Hepatocyte (in vitro differentiated cells): ENCODE measurements around the gene CDH15. TPM values are rescaled to one million over a fixed set of nuclear protein-coding genes. Genes with fewer than 3 reads are reported as not detected.

ENCODE experiments used
- DNase-seq: peaks from one replicate; pipeline ENCODE4 v3.0.0-alpha.2; 2016; ENCODE audit warnings: low spot score
- H2AFZ ChIP-seq: fragments of 200-600 bp; sonication (generic); 2 replicates; pipeline ENCODE4 v1.6.0; 2016; ENCODE audit warnings: antibody characterized with exemption, mild to moderate bottlenecking
- H3K27ac ChIP-seq: fragments of 200-600 bp; sonication (generic); 2 replicates; pipeline ENCODE4 v1.5.1; 2016; ENCODE audit warnings: mild to moderate bottlenecking
- H3K27me3 ChIP-seq: fragments of 200-600 bp; sonication (generic); 2 replicates; pipeline ENCODE4 v1.6.1; 2016
- H3K36me3 ChIP-seq: fragments of 200-600 bp; sonication (generic); replicated peaks from 2 replicates; pipeline ENCODE4 v1.5.1; 2016; ENCODE audit warnings: low read depth; ENCODE audit not compliant: insufficient read depth
- H3K4me1 ChIP-seq: fragments of 200-600 bp; sonication (generic); 2 replicates; pipeline ENCODE4 v1.5.1; 2016; ENCODE audit warnings: mild to moderate bottlenecking, moderate library complexity; ENCODE audit not compliant: insufficient read depth
- H3K4me2 ChIP-seq: fragments of 200-600 bp; sonication (generic); 2 replicates; pipeline ENCODE4 v1.6.0; 2016
- H3K4me3 ChIP-seq: fragments of 200-600 bp; sonication (generic); 2 replicates; pipeline ENCODE4 v1.5.1; 2016; ENCODE audit warnings: mild to moderate bottlenecking
- H3K79me2 ChIP-seq: fragments of 200-600 bp; sonication (generic); 2 replicates; pipeline ENCODE4 v1.6.0; 2017; ENCODE audit warnings: mild to moderate bottlenecking
- H3K9me2 ChIP-seq: fragments of 200-600 bp; sonication (generic); replicated peaks from 2 replicates; pipeline ENCODE4 v1.6.0; 2017; ENCODE audit warnings: mild to moderate bottlenecking; ENCODE audit not compliant: insufficient read depth
- H3K9me3 ChIP-seq: fragments of 200-600 bp; sonication (generic); 2 replicates; pipeline ENCODE4 v1.5.1; 2016; ENCODE audit warnings: low read depth, mild to moderate bottlenecking
- H4K20me1 ChIP-seq: fragments of 200-600 bp; sonication (generic); 2 replicates; pipeline ENCODE4 v1.6.0; 2016; ENCODE audit warnings: mild to moderate bottlenecking; ENCODE audit not compliant: insufficient read depth, poor library complexity, severe bottlenecking
- EZH2 ChIP-seq: fragments of 200-600 bp; sonication (generic); IDR thresholded peaks from 2 replicates; pipeline ENCODE4 v1.6.1; 2016; ENCODE audit warnings: antibody characterized with exemption, mild to moderate bottlenecking, borderline replicate concordance
- EZH2phosphoT487 ChIP-seq: fragments of 200-600 bp; sonication (generic); IDR thresholded peaks from one replicate; pipeline ENCODE4 v1.6.1; 2018; ENCODE audit warnings: antibody characterized with exemption, mild to moderate bottlenecking, low read depth, moderate library complexity; ENCODE audit not compliant: unreplicated experiment, severe bottlenecking
- WGBS: methylation state at CpG from one replicate; pipeline ENCODE4 v1.1.6; 2016; ENCODE audit warnings: low lambda C conversion rate; ENCODE audit errors: missing lambda C conversion rate; 5-methylcytosine and 5-hydroxymethylcytosine counted together
- polyA plus RNA-seq: library from polyadenylated mRNA; unstranded; fragments of >200 nt; fragmentation: Nextera tagmentation; extraction: Ambion mirVana; gene quantifications from 2 replicates; pipeline ENCODE4 v1.2.1, GENCODE V29; 2016
- total RNA-seq: library from RNA; depleted of rRNA; stranded (reverse); fragments of >200 nt; gene quantifications from 2 replicates; pipeline ENCODE4 v1.2.3, GENCODE V29; 2014
- TF ChIP-seq, protein P1 (sequence below): fragments of 200-600 bp; sonication (generic); IDR thresholded peaks from 2 replicates; pipeline ENCODE4 v1.5.1; 2016; ENCODE audit warnings: antibody characterized with exemption, mild to moderate bottlenecking; ENCODE audit not compliant: poor library complexity

Gene CDH15
- total and polyA plus RNA-seq, 2 experiments from 2014 or later: 0.13 to 0.47 TPM

DNA sequence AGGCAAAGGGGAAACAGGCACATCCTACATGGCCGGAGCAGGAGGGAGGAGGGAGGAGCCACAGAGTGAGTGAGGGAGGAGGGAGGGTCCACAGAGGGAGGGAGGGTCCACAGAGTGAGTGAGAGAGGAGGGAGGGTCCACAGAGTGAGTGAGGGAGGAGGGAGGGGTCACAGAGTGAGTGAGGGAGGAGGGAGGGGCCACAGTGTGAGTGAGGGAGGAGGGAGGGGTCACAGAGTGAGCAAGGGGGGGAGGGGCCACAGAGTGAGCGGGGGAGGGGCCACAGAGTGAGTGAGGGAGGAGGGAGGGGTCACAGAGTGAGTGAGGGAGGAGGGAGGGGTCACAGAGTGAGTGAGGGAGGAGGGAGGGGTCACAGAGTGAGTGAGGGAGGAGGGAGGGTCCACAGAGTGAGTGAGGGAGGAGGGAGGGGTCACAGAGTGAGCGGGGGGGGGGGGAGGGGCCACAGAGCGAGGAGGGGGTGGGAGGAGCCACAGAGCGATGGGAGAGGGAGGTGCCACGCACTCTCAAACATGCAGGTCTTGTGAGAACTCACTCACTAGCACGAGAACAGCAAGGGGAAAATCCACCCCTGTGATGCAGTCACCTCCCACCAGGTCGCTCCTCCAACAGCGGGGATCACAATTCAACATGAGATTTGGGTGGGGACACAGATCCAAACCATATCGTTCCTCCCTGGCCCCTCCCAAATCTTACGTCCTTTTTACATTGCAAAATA lies 24.3 kb upstream of the CDH15 start:
- no peaks in the 10 kb centered on the region for H3K36me3 ChIP-seq
- TF ChIP-seq, protein P1, sequence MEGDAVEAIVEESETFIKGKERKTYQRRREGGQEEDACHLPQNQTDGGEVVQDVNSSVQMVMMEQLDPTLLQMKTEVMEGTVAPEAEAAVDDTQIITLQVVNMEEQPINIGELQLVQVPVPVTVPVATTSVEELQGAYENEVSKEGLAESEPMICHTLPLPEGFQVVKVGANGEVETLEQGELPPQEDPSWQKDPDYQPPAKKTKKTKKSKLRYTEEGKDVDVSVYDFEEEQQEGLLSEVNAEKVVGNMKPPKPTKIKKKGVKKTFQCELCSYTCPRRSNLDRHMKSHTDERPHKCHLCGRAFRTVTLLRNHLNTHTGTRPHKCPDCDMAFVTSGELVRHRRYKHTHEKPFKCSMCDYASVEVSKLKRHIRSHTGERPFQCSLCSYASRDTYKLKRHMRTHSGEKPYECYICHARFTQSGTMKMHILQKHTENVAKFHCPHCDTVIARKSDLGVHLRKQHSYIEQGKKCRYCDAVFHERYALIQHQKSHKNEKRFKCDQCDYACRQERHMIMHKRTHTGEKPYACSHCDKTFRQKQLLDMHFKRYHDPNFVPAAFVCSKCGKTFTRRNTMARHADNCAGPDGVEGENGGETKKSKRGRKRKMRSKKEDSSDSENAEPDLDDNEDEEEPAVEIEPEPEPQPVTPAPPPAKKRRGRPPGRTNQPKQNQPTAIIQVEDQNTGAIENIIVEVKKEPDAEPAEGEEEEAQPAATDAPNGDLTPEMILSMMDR: no peak
- TF ChIP-seq EZH2: no peak
- no peak for TF ChIP-seq EZH2phosphoT487

DNA sequence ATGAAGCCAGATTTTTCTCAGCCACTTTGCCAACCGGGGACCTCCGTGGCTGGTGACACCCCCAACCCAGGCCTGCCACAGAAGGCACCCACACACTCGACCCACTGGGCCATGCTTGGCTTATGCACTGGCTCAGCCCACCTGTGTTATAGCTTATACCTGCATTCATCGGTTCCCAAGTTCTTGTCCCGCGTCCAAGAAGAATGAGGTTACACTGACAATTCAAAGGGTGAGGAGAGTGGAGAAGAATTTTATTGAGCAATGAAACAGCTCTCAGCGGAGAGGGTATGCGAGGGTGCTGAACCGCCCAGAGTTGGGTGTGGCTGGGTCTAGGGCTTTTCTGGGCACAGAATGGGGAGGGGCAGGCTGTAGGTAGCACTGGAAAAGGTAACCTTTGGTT lies 22.2 kb upstream of the CDH15 start:
- Histone ChIP-seq H4K20me1 (no peaks in the 10 kb centered on the region), H2AFZ (no peak overlapping the region), H3K4me2 (no peak overlapping the region), H3K27me3 (no peaks in the 10 kb centered on the region), H3K9me2 (no peaks in the 10 kb centered on the region), H3K4me3 (no peak overlapping the region), H3K79me2 (no peaks in the 10 kb centered on the region), H3K27ac (no peak overlapping the region), H3K4me1 (peaks cover under 1% of the 10 kb centered on the region), H3K36me3 (no peaks in the 10 kb centered on the region), H3K9me3 (no peaks in the 10 kb centered on the region)
- TF ChIP-seq EZH2phosphoT487 (no peak), EZH2 (no peak)
- TF ChIP-seq, protein P1: no peak
- no peak for DNase-seq
- 92% methylated on average over 9 of the region's 9 CpGs for WGBS

More for the DNA sequence above, 24.3 kb upstream of the CDH15 start:
- H3K4me1 ChIP-seq: no peaks in the 10 kb centered on the region
- WGBS: 79% methylated on average over 5 of the region's 11 CpGs
- no peak overlapping the region for H3K27ac ChIP-seq
- H3K4me3 ChIP-seq: no peak overlapping the region
- H3K9me2 ChIP-seq: no peaks in the 10 kb centered on the region
- H2AFZ ChIP-seq: no peak overlapping the region
- no peaks in the 10 kb centered on the region for H3K79me2 ChIP-seq
- no peaks in the 10 kb centered on the region for H3K27me3 ChIP-seq
- H3K4me2 ChIP-seq: no peak overlapping the region
- no peak for DNase-seq
- H4K20me1 ChIP-seq: no peaks in the 10 kb centered on the region
- no peaks in the 10 kb centered on the region for H3K9me3 ChIP-seq

DNA sequence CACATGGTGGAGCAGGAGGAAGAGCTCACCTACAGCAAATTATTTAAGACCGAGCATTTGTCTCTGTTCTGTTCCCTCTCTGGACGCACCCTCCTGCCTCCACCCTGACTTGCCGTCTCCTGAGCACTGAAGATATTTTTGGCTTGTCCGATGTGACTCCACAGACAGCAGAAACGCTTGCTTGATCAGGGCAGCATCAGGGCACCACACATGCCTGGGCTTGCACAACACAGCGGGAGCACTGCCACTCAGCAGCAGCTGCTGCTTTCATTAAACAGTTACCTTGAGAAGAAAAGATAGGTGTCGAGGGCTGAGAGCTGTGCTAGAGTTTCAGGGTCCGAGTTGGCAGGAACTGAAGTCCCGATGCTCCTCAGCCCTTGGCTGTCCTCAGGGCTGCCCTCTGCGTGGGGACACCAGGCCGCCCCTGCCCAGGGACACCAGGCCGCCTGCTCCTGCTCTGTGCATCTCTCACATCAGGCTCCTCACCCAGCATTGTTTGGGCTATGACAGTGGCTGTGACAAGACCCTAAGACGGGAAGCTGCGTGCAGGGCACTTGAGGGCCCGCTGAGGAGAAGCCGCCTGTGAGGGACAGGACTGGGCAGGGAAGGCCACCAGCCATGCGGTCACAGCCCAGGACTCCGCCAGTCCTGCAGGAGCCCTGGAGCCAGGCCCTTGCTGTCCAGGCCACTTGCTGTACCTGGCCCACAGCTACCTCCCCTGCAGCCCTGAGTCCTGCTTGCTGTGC lies 21.3 kb upstream of the CDH15 start:
- no peaks in the 10 kb centered on the region for H3K27me3 ChIP-seq
- no peak overlapping the region for H2AFZ ChIP-seq
- no peak overlapping the region for H3K4me3 ChIP-seq
- no peaks in the 10 kb centered on the region for H3K79me2 ChIP-seq
- peaks cover 10% of the 10 kb centered on the region for H3K4me1 ChIP-seq
- H4K20me1 ChIP-seq: no peaks in the 10 kb centered on the region
- H3K9me2 ChIP-seq: no peaks in the 10 kb centered on the region
- DNase-seq: no peak
- no peak overlapping the region for H3K27ac ChIP-seq
- 93% methylated on average over 18 of the region's 18 CpGs for WGBS
- H3K36me3 ChIP-seq: no peaks in the 10 kb centered on the region
- no peak for TF ChIP-seq EZH2phosphoT487
- TF ChIP-seq EZH2: no peak
- TF ChIP-seq, protein P1: no peak
- no peak overlapping the region for H3K4me2 ChIP-seq
- H3K9me3 ChIP-seq: no peaks in the 10 kb centered on the region
